Measurements from ENCODE around the gene HOXC13.

Gene HOXC13

GRCh38 chr12:53973236-53974042 is 34.8 kb downstream of the HOXC13 start (continued):
- TF ChIP-seq, protein P1, sequence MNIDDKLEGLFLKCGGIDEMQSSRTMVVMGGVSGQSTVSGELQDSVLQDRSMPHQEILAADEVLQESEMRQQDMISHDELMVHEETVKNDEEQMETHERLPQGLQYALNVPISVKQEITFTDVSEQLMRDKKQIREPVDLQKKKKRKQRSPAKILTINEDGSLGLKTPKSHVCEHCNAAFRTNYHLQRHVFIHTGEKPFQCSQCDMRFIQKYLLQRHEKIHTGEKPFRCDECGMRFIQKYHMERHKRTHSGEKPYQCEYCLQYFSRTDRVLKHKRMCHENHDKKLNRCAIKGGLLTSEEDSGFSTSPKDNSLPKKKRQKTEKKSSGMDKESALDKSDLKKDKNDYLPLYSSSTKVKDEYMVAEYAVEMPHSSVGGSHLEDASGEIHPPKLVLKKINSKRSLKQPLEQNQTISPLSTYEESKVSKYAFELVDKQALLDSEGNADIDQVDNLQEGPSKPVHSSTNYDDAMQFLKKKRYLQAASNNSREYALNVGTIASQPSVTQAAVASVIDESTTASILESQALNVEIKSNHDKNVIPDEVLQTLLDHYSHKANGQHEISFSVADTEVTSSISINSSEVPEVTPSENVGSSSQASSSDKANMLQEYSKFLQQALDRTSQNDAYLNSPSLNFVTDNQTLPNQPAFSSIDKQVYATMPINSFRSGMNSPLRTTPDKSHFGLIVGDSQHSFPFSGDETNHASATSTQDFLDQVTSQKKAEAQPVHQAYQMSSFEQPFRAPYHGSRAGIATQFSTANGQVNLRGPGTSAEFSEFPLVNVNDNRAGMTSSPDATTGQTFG (tag by site-specific recombination; IDR thresholded peaks at IDR 0.05; ENCODE audit: borderline replicate concordance): no peak
- TF ChIP-seq ZNF518A (tag by site-specific recombination; conservative IDR thresholded peaks at IDR 0.05; ENCODE audit: low read depth) (no peak), ZEB2 (tag by site-specific recombination; IDR thresholded peaks at IDR 0.05) (no peak), ZNF138 (tag by site-specific recombination; IDR thresholded peaks at IDR 0.05; ENCODE audit: borderline replicate concordance) (no peak), GLIS2 (tag by site-specific recombination; IDR thresholded peaks at IDR 0.05) (peak; percentile 79), MZF1 (tag by site-specific recombination; IDR thresholded peaks at IDR 0.05; ENCODE audit: borderline replicate concordance) (no peak), ZBTB6 (tag by site-specific recombination; IDR thresholded peaks at IDR 0.05) (no peak; the same call in 1 of the 2 replicates), ZNF133 (tag by site-specific recombination; IDR thresholded peaks at IDR 0.05) (no peak), OSR2 (tag by site-specific recombination; IDR thresholded peaks at IDR 0.05) (no peak; the same call in 1 of the 2 replicates), ZNF37A (tag by site-specific recombination; IDR thresholded peaks at IDR 0.05) (no peak), ZFP41 (tag by site-specific recombination; IDR thresholded peaks at IDR 0.05; ENCODE audit: borderline replicate concordance) (no peak), ZIC2 (tag by site-specific recombination; IDR thresholded peaks at IDR 0.05) (peak; percentile 88), ZNF596 (tag by site-specific recombination; IDR thresholded peaks at IDR 0.05) (peak; percentile 32; the same call in 1 of the 2 replicates), ZNF266 (tag by site-specific recombination; IDR thresholded peaks at IDR 0.05; ENCODE audit: low read depth) (no peak), ZNF48 (tag by site-specific recombination; IDR thresholded peaks at IDR 0.05) (no peak), ZNF639 (tag by site-specific recombination; IDR thresholded peaks at IDR 0.05) (no peak), ZNF221 (tag by site-specific recombination; IDR thresholded peaks at IDR 0.05; ENCODE audit: borderline replicate concordance) (no peak), KLF8 (tag by site-specific recombination; IDR thresholded peaks at IDR 0.05) (peak; percentile 65; the same call in 1 of the 2 replicates), ZNF175 (tag by site-specific recombination; IDR thresholded peaks at IDR 0.05) (no peak), ZNF670 (tag by site-specific recombination; IDR thresholded peaks at IDR 0.05; ENCODE audit: low read depth) (no peak), WT1 (tag by site-specific recombination; IDR thresholded peaks at IDR 0.05) (no peak), AEBP2 (tag by site-specific recombination; IDR thresholded peaks at IDR 0.05; ENCODE audit: borderline replicate concordance) (no peak), ZNF248 (tag by site-specific recombination; IDR thresholded peaks at IDR 0.05) (no peak), ZBTB1 (tag by site-specific recombination; IDR thresholded peaks at IDR 0.05) (no peak), ZNF629 (tag by site-specific recombination; IDR thresholded peaks at IDR 0.05) (no peak)
- TF ChIP-seq, protein P2, sequence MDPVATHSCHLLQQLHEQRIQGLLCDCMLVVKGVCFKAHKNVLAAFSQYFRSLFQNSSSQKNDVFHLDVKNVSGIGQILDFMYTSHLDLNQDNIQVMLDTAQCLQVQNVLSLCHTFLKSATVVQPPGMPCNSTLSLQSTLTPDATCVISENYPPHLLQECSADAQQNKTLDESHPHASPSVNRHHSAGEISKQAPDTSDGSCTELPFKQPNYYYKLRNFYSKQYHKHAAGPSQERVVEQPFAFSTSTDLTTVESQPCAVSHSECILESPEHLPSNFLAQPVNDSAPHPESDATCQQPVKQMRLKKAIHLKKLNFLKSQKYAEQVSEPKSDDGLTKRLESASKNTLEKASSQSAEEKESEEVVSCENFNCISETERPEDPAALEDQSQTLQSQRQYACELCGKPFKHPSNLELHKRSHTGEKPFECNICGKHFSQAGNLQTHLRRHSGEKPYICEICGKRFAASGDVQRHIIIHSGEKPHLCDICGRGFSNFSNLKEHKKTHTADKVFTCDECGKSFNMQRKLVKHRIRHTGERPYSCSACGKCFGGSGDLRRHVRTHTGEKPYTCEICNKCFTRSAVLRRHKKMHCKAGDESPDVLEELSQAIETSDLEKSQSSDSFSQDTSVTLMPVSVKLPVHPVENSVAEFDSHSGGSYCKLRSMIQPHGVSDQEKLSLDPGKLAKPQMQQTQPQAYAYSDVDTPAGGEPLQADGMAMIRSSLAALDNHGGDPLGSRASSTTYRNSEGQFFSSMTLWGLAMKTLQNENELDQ (tag by site-specific recombination; IDR thresholded peaks at IDR 0.05; ENCODE audit: low read depth): no peak

Measured in HEK293 (cell line).